Measurements from ENCODE around the gene CCL20. TPM values are rescaled to one million over a fixed set of nuclear protein-coding genes. Genes with fewer than 3 reads are reported as not detected.

CCL20 gene
- total and polyA plus RNA-seq, 2 of the 13 experiments (the other 11 are each of a cell fraction or from before 2014, with no cell fraction given), result 223 to 903 TPM

- Histone ChIP-seq H3K79me2 (ENCODE audit: insufficient read depth, low read length) (no peaks in the 10 kb centered on the region), H4K20me1 (ENCODE audit: insufficient read depth, low read length) (no peaks in the 10 kb centered on the region), H3K27me3 (ENCODE audit: control insufficient read depth in 1 of 2, insufficient read depth in 2 of 2, low read length in 2 of 2) (no peaks in the 10 kb centered on the region), H2AFZ (ENCODE audit: low read length) (no peak overlapping the region), H3K27ac (ENCODE audit: extremely low read length, insufficient read depth, low read length) (no peak overlapping the region), H3K9me3 (ENCODE audit: low read length) (no peaks in the 10 kb centered on the region), H3K4me3 (replicated peaks in 1 of 3; ENCODE audit: insufficient read depth in 1 of 3, low read depth in 2 of 3, low read length in 3 of 3) (no peak overlapping the region), H3K36me3 (replicated peaks in 1 of 2; ENCODE audit: control insufficient read depth in 1 of 2, insufficient read depth in 2 of 2, low read length in 2 of 2) (no peaks in the 10 kb centered on the region), H3K4me2 (ENCODE audit: low read depth, low read length) (no peak overlapping the region), H3K9ac (ENCODE audit: insufficient read depth, low read depth, low read length) (no peak overlapping the region), H3K4me1 (ENCODE audit: insufficient read depth, low read length) (peaks cover 13% of the 10 kb centered on the region)
- ChIA-PET POLR2A (no interaction called here), CTCF (ENCODE audit: low intra/inter-chr PET ratio, low total read pairs) (no interaction called here)
- FAIRE-seq (no peak), ATAC-seq (no peak), DNase-seq (ENCODE audit: low spot score) (no peak)
- TF ChIP-seq ZC3H13 (CRISPR knock-in tag; IDR thresholded peaks at IDR 0.05), result no peak
- TF ChIP-seq MYPOP (CRISPR knock-in tag; IDR thresholded peaks at IDR 0.05), result no peak
- no peak for TF ChIP-seq ZNF160 (CRISPR knock-in tag; IDR thresholded peaks at IDR 0.05)
- no peak for TF ChIP-seq AHR (CRISPR knock-in tag; IDR thresholded peaks at IDR 0.05)
- no peak for TF ChIP-seq CREM (IDR thresholded peaks at IDR 0.05)
- no peak for TF ChIP-seq CREM (CRISPR knock-in tag; IDR thresholded peaks at IDR 0.05)
- no peak for TF ChIP-seq PCBP2 (optimal IDR thresholded peaks at IDR 0.05; ENCODE audit: low read depth, low read length, poor library complexity, severe bottlenecking)
- TF ChIP-seq ZBTB4 (CRISPR knock-in tag; IDR thresholded peaks at IDR 0.05; ENCODE audit: borderline replicate concordance), result no peak
- TF ChIP-seq ZNF724P (CRISPR knock-in tag; IDR thresholded peaks at IDR 0.05; ENCODE audit: borderline replicate concordance), result no peak
- no peak for TF ChIP-seq JARID2 (CRISPR knock-in tag; IDR thresholded peaks at IDR 0.05; ENCODE audit: insufficient replicate concordance)
- TF ChIP-seq SP2 (CRISPR knock-in tag; IDR thresholded peaks at IDR 0.05), result no peak
- TF ChIP-seq HDAC6 (IDR thresholded peaks at IDR 0.05; ENCODE audit: low read depth, low read length), result no peak
- TF ChIP-seq ZNF12 (CRISPR knock-in tag; IDR thresholded peaks at IDR 0.05), result no peak
- no peak for TF ChIP-seq DDIT3 (CRISPR knock-in tag; IDR thresholded peaks at IDR 0.05)
- TF ChIP-seq HNRNPK (IDR thresholded peaks at IDR 0.05; ENCODE audit: low read depth, low read length, poor library complexity, severe bottlenecking), result no peak
- TF ChIP-seq FOXP1 (IDR thresholded peaks at IDR 0.05), result no peak
- TF ChIP-seq FOXP1 (CRISPR knock-in tag; IDR thresholded peaks at IDR 0.05), result no peak
- TF ChIP-seq MZF1 (CRISPR knock-in tag; IDR thresholded peaks at IDR 0.05; ENCODE audit: borderline replicate concordance), result no peak
- no peak for TF ChIP-seq ZNF3 (CRISPR knock-in tag; IDR thresholded peaks at IDR 0.05)
- no peak for TF ChIP-seq KDM2A (CRISPR knock-in tag; IDR thresholded peaks at IDR 0.05; ENCODE audit: borderline replicate concordance, low read depth)
- no peak for TF ChIP-seq ETS1 (CRISPR knock-in tag; IDR thresholded peaks at IDR 0.05)
- intact Hi-C loops (cut with micrococcal nuclease; ENCODE audit: unreplicated experiment) (no loop called here), in situ Hi-C loops (cut with HindIII; ENCODE audit: extremely low pct_ligation_motif_present, low pct_unique_long_range_greater_than_20kb) (no loop called here)
- BruUV-seq (replicated peaks), result no TSS peak
- WGBS (ENCODE audit: low lambda C conversion rate), result 68% methylated on average over 10 of the region's 10 CpGs
Measured at GRCh38 chr2:227834423-227834822, 20.8 kb downstream of the CCL20 start.
